CD4-positive, alpha-beta memory T cell (primary cell): ENCODE results near the gene DCAF15. TPM values are rescaled to one million over a fixed set of nuclear protein-coding genes. Genes with fewer than 3 reads are reported as not detected.

Experiments
- CTCF ChIA-PET: fragments of 350-600 bp; sonication (Branson Sonifier 250); formaldehyde crosslinking; loops from one replicate; lab custom pipeline; 2021; ENCODE audit warnings: inconsistent platforms; ENCODE audit not compliant: partially characterized antibody; lab: Charles Lee
- POLR2A ChIA-PET: fragments of 350-600 bp; sonication (Branson Sonifier 250); formaldehyde crosslinking; loops from one replicate; lab custom pipeline; 2021; ENCODE audit not compliant: partially characterized antibody; lab: Charles Lee
- DNase-seq, 5 donors: peaks; one replicate each; pipeline versions ENCODE4 v3.0.0 to v3.0.0-alpha.2; 2020 to 2022; ENCODE audit warnings: mixed read lengths in 1 of 5
- H3K27ac ChIP-seq: one replicate; pipeline ENCODE4 v1.7.0; 2013; ENCODE audit warnings: low read depth, low read length
- H3K27me3 ChIP-seq: 2 replicates; pipeline ENCODE4 v1.7.0; 2013; ENCODE audit warnings: mild to moderate bottlenecking, low read length, moderate library complexity; ENCODE audit not compliant: insufficient read depth
- H3K36me3 ChIP-seq: 2 replicates; pipeline ENCODE4 v1.7.0; 2013; ENCODE audit warnings: mild to moderate bottlenecking, low read length, moderate library complexity; ENCODE audit not compliant: insufficient read depth
- H3K4me1 ChIP-seq: 2 replicates; pipeline ENCODE4 v1.7.0; 2013; ENCODE audit warnings: mild to moderate bottlenecking, low read length, moderate library complexity; ENCODE audit not compliant: insufficient read depth
- H3K4me3 ChIP-seq, 2 donors: one replicate each; pipeline ENCODE4 v1.7.0; 2013; ENCODE audit warnings: low read length in 2 of 2, mild to moderate bottlenecking in 1 of 2
- H3K9me3 ChIP-seq, 2 donors: one replicate each; pipeline ENCODE4 v1.7.0; 2013; ENCODE audit warnings: low read length in 2 of 2, control low read depth in 1 of 2; ENCODE audit not compliant: control insufficient read depth in 1 of 2
- H3K27ac Mint-ChIP-seq, 7 donors: one replicate each; pipeline ENCODE4 v1.8.0; 2020 to 2021; ENCODE audit warnings: mixed read lengths in 7 of 7, mild to moderate bottlenecking in 6 of 7, inconsistent platforms in 3 of 7, moderate library complexity in 3 of 7
- H3K27me3 Mint-ChIP-seq, 2 donors: one replicate each; pipeline ENCODE4 v1.8.0; 2020 to 2021; ENCODE audit warnings: mixed read lengths in 2 of 2
- H3K36me3 Mint-ChIP-seq, 2 donors: one replicate each; pipeline ENCODE4 v1.8.0; 2020 to 2021; ENCODE audit warnings: mixed read lengths in 2 of 2, inconsistent platforms in 1 of 2, mild to moderate bottlenecking in 1 of 2
- H3K4me1 Mint-ChIP-seq, 4 donors: one replicate each; pipeline ENCODE4 v1.8.0; 2020 to 2021; ENCODE audit warnings: mixed read lengths in 4 of 4, mild to moderate bottlenecking in 1 of 4
- H3K4me3 Mint-ChIP-seq, 8 donors: one replicate each; pipeline ENCODE4 v1.8.0; 2020 to 2021; ENCODE audit warnings: mixed read lengths in 8 of 8, mild to moderate bottlenecking in 7 of 8, moderate library complexity in 6 of 8, inconsistent platforms in 3 of 8
- H3K9me3 Mint-ChIP-seq, 8 donors: one replicate each; pipeline ENCODE4 v1.8.0; 2020 to 2021; ENCODE audit warnings: mixed read lengths in 8 of 8, mild to moderate bottlenecking in 5 of 8, inconsistent platforms in 3 of 8, moderate library complexity in 1 of 8
- intact Hi-C: fragments of 100-400 bp; cut with micrococcal nuclease; formaldehyde crosslinking; loops from one replicate; pipeline ENCODE4 v1.15.1; 2023
- polyA plus RNA-seq, 2 donors: library from polyadenylated mRNA; unstranded; fragments of 300-500 nt; fragmentation: Illumina TruSeq; gene quantifications; one replicate each; pipeline ENCODE4 v1.2.3, GENCODE V29; 2021
- total RNA-seq, 2 experiments: library from RNA; stranded (reverse); gene quantifications; one replicate each; pipeline ENCODE4 v1.2.3, GENCODE V29; 2021

Gene DCAF15
- total and polyA plus RNA-seq, 4 experiments from 2014 or later = 4.9 to 96.7 (median 50.0) TPM

DNA sequence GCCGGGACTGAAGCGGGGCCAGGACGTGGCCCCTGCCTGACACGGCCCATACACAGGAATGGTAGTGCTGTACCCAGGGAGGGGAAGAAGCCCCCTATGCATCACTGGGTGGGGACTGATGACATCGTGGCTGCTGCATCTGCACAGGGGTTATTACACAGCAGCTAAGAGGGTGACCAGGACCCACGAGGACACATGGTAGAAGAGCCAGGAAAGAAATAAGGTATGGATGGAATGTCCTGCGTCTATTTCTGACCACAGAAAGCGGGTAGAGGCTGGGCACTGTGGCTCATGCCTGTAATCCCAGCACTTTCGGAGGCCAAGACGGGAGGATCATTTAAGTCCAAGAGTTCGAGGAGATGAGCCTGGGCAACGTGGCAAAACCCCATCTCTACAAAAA, 24.1 kb downstream of the DCAF15 start:
- Mint-ChIP-seq H3K4me3 (no peak overlapping the region), H3K27ac (peak overlapping the region in 2 of 7 donors; percentile 32 to 48), H3K9me3 (peaks cover 0 to 1% (median 0%) of the 10 kb centered on the region in 8 donors), H3K4me1 (peaks cover 6 to 31% (median 16%) of the 10 kb centered on the region in 4 donors), H3K27me3 (no peaks in the 10 kb centered on the region), H3K36me3 (peaks cover 10 to 34% of the 10 kb centered on the region in 2 donors)
- H3K4me3 ChIP-seq = no peak overlapping the region
- DNase-seq = no peak
- ChIA-PET POLR2A (interaction anchor here (1.5 to 4.1 kb wide), 2 partner anchors 10 to 29 kb away, joined by 8 to 22 read pairs; partner anchors contain the start of gene RFX1), CTCF (no interaction called here)
- H3K4me1 ChIP-seq = peaks cover 7% of the 10 kb centered on the region
- intact Hi-C loops = no loop called here
- no peaks in the 10 kb centered on the region for H3K9me3 ChIP-seq
- H3K27ac ChIP-seq = no peak overlapping the region
- no peaks in the 10 kb centered on the region for H3K27me3 ChIP-seq
- H3K36me3 ChIP-seq = no peaks in the 10 kb centered on the region

DNA sequence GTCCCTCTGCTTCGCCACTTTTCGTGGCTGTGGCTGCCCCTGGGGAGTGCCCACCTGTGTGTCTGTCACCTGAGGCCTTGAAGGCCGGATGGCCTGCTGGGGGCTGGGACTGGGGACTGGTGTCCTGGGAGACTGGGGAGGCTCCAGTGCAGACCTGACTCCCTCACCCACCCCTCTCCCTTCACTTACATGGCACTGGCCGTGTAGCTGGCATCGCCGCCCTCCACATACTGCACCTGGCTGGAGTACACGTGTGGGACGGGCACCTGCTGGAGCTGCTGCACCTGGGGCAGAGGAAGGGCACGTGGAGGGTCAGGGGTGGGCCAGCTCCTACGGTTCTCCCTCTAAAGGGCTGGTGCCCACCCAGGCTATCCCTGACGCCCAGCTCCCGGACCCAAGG, 25.5 kb downstream of the DCAF15 start:
- no peak overlapping the region for H3K27ac ChIP-seq
- intact Hi-C loops = no loop called here
- ChIA-PET POLR2A (interaction anchor here (0.5 to 4.1 kb wide), 5 partner anchors 8 to 54 kb away, joined by 3 to 22 read pairs (median 8); partner anchors contain the start of genes IL27RA and RFX1), CTCF (no interaction called here)
- no peak overlapping the region for H3K27ac Mint-ChIP-seq
- H3K9me3 Mint-ChIP-seq = peaks cover 0 to 1% (median 0%) of the 10 kb centered on the region in 8 donors
- H3K36me3 Mint-ChIP-seq = peaks cover 10 to 29% of the 10 kb centered on the region in 2 donors
- DNase-seq = no peak
- no peaks in the 10 kb centered on the region for H3K27me3 ChIP-seq
- peaks cover 21% of the 10 kb centered on the region for H3K4me1 ChIP-seq
- H3K4me3 ChIP-seq = no peak overlapping the region
- no peaks in the 10 kb centered on the region for H3K9me3 ChIP-seq
- no peaks in the 10 kb centered on the region for H3K27me3 Mint-ChIP-seq
- H3K36me3 ChIP-seq = no peaks in the 10 kb centered on the region
- no peak overlapping the region for H3K4me3 Mint-ChIP-seq
- peaks cover 8 to 45% (median 20%) of the 10 kb centered on the region in 4 donors for H3K4me1 Mint-ChIP-seq

DNA sequence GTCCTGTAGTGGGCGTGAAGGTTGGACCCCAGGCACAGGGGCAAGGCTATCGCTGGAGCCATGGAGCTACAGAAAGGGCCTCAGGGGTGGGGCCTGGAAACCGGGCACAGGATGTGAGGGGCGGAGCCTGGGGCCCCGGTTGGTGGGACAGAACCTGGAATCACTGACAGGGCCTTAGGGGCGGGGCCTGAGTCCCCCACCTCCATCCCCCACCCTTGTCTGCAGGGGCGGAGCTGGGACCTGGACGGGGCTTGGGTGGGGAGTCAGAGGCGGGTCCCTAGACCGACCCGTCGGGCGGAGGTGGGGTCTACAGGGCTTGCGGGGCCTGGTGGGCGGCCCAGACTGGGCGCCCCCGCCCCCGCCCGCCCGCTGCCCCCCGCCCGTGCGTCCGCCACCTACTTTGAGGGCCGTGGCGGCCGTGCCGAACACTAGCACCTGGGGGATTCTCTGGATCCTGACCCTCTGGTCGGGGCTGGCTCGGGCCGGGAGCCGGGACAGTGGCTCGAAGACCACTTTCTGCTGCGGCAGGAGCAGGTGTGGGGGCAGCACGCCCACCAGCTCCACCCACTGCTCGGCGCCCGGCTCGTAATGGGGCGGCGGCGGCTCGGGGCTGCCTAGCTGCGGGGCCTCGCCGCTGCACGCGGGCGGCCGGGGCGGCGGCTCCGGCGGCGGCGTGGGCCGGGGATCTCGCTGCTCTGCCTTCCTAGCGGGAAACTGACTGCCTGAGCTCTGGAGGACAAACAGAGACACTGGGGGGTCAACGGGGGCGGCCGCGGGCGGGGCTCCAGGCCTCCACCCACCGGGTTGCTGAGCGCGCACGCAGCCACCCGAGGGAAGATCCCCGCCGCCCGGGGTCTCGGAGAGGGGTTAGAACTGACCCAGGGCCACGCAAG, 26.3 kb downstream of the DCAF15 start:
- ChIA-PET CTCF (no interaction called here), POLR2A (interaction anchor here (0.5 to 4.1 kb wide), 8 partner anchors 9 to 53 kb away, joined by 3 to 22 read pairs (median 4); partner anchors contain the start of genes DCAF15, IL27RA and RFX1)
- Mint-ChIP-seq H3K4me3 (peak overlapping the region in 1 of 8 donors; percentile 50), H3K4me1 (peaks cover 14 to 53% (median 26%) of the 10 kb centered on the region in 4 donors), H3K36me3 (peaks cover 10 to 25% of the 10 kb centered on the region in 2 donors), H3K27me3 (no peaks in the 10 kb centered on the region), H3K9me3 (peaks cover 0 to 1% (median 0%) of the 10 kb centered on the region in 8 donors), H3K27ac (no peak overlapping the region)
- intact Hi-C loops = no loop called here
- DNase-seq = no peak
- no peaks in the 10 kb centered on the region for H3K9me3 ChIP-seq
- no peaks in the 10 kb centered on the region for H3K36me3 ChIP-seq
- H3K27me3 ChIP-seq = no peaks in the 10 kb centered on the region
- H3K27ac ChIP-seq = no peak overlapping the region
- H3K4me1 ChIP-seq = peaks cover 29% of the 10 kb centered on the region
- H3K4me3 ChIP-seq = no peak overlapping the region

DNA sequence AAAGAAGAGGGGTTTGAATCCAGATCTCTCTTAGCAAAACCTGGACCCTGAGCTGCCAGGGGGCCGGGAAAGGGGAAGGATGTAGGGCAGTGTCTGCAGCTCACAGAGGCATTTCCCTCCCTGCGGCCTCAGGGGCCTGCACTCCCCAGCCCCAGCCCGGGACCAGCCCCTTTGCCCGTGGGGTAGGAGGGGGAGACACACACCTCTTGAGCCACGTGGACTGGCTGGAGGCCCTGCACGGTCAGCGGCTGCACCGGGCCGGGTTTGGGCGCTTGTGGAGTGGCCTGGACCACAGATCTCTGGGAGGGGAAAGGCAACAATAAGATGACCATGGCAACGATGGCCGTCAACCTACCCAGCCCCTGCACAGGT, 26.9 kb downstream of the DCAF15 start:
- POLR2A ChIA-PET = interaction anchor here (0.9 to 4.1 kb wide), 6 partner anchors 15 to 52 kb away, joined by 3 to 22 read pairs (median 5); partner anchors contain the start of genes DCAF15, IL27RA and RFX1
- no peaks in the 10 kb centered on the region for H3K27me3 ChIP-seq
- peaks cover 6 to 21% of the 10 kb centered on the region in 2 donors for H3K36me3 Mint-ChIP-seq
- H3K4me1 ChIP-seq = peaks cover 27% of the 10 kb centered on the region
- no peaks in the 10 kb centered on the region for H3K27me3 Mint-ChIP-seq
- no peak overlapping the region for H3K27ac Mint-ChIP-seq
- H3K4me3 Mint-ChIP-seq = no peak overlapping the region
- no peak overlapping the region for H3K4me3 ChIP-seq
- H3K4me1 Mint-ChIP-seq = peaks cover 11 to 52% (median 26%) of the 10 kb centered on the region in 4 donors
- no peak for DNase-seq
- no peaks in the 10 kb centered on the region for H3K9me3 ChIP-seq
- H3K36me3 ChIP-seq = no peaks in the 10 kb centered on the region
- intact Hi-C loops = no loop called here
- peaks cover 0 to 1% (median 0%) of the 10 kb centered on the region in 8 donors for H3K9me3 Mint-ChIP-seq
- CTCF ChIA-PET = no interaction called here
- no peak overlapping the region for H3K27ac ChIP-seq

DNA sequence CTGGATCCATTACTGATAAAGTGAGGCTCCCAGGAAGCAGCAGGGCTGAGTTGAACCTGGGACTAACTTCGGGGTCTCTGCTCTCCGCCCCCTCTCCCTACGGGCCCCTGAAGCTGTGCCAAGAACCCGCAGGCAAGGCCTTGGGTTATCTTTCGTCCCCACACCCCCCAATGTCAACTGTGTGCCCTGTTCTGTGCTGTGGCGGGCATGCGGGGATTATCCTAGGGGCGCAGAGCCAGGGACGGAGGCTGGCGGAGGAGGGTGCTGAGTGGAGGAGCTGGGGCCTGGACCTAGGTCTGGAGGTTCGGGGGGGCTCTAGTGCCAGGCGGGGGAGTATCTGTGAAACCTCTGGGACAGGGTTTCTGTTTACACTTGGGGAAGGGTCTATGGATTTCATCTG, 27.4 kb downstream of the DCAF15 start:
- Mint-ChIP-seq H3K9me3 (peaks cover 0 to 1% (median 0%) of the 10 kb centered on the region in 8 donors), H3K4me1 (peaks cover 9 to 53% (median 27%) of the 10 kb centered on the region in 4 donors), H3K27ac (peak overlapping the region in 2 of 7 donors; percentile 9 to 29), H3K36me3 (peaks cover 5 to 18% of the 10 kb centered on the region in 2 donors), H3K27me3 (no peaks in the 10 kb centered on the region), H3K4me3 (peak overlapping the region in 2 of 8 donors; percentile 13 to 35)
- Histone ChIP-seq H3K9me3 (no peaks in the 10 kb centered on the region), H3K27ac (no peak overlapping the region), H3K4me1 (peaks cover 31% of the 10 kb centered on the region), H3K36me3 (no peaks in the 10 kb centered on the region), H3K27me3 (no peaks in the 10 kb centered on the region), H3K4me3 (no peak overlapping the region)
- DNase-seq = no peak
- ChIA-PET CTCF (no interaction called here), POLR2A (interaction anchor here (2.2 to 4.1 kb wide), 2 partner anchors 26 to 52 kb away, joined by 13 to 22 read pairs; partner anchors contain the start of genes IL27RA and RFX1)
- intact Hi-C loops = no loop called here

DNA sequence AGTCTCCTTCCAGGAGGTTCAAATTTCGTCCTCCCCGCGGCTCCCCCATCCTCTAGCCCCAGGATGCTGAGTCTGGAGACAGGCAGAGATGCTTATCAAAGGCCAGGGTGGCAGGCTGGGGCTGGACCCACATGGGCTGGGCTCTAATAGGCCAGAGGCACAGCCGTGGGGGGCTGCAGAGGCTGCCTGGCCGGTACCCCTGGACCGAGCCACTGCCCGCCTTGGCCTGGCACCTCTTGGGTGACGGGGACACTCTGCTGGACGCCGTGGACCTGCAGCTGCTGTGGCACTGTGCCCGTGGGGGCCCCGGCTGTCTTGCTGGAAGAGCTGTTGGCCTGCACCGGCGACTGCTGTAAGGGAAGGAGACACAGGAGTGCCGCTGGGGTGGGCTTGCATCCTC, 28.0 kb downstream of the DCAF15 start:
- no peaks in the 10 kb centered on the region for H3K9me3 ChIP-seq
- Mint-ChIP-seq H3K9me3 (peaks cover 0 to 1% (median 0%) of the 10 kb centered on the region in 8 donors), H3K27ac (no peak overlapping the region), H3K27me3 (no peaks in the 10 kb centered on the region), H3K36me3 (peaks cover 5 to 15% of the 10 kb centered on the region in 2 donors), H3K4me3 (no peak overlapping the region), H3K4me1 (peaks cover 11 to 59% (median 32%) of the 10 kb centered on the region in 4 donors)
- no peak overlapping the region for H3K27ac ChIP-seq
- H3K27me3 ChIP-seq = no peaks in the 10 kb centered on the region
- DNase-seq = no peak
- POLR2A ChIA-PET = interaction anchor here (10.0 kb wide), 1 partner anchor 52 kb away, joined by 117 read pairs; the partner anchor contains the start of gene IL27RA
- no peaks in the 10 kb centered on the region for H3K36me3 ChIP-seq
- H3K4me1 ChIP-seq = peaks cover 37% of the 10 kb centered on the region
- intact Hi-C loops = no loop called here
- H3K4me3 ChIP-seq = no peak overlapping the region
- CTCF ChIA-PET = no interaction called here

DNA sequence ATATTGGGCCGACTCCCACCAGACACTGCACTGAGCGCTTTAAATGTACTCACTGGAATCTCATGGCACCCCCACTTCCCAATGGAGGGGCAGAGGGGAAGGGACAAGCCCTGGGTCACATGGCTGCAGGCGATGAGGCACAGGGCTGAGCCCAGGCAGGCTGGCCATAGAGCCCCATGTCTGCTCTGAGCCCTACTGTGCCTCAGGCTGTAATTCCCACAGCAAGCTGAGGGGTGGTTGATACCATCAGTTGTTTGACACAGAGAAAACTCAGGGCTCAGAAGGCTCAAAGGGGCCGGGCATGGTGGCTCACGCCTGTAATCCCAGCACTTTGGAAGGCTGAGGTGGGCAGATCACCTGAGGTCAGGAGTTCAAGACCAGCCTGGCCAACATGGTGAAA, 28.7 kb downstream of the DCAF15 start:
- Histone ChIP-seq H3K4me3 (no peak overlapping the region), H3K36me3 (no peaks in the 10 kb centered on the region), H3K4me1 (peaks cover 44% of the 10 kb centered on the region), H3K27ac (no peak overlapping the region), H3K9me3 (no peaks in the 10 kb centered on the region), H3K27me3 (no peaks in the 10 kb centered on the region)
- H3K27ac Mint-ChIP-seq = peak overlapping the region in 3 of 7 donors; percentile 36 to 98 (median 78)
- peaks cover 13 to 59% (median 34%) of the 10 kb centered on the region in 4 donors for H3K4me1 Mint-ChIP-seq
- H3K9me3 Mint-ChIP-seq = peaks cover 0 to 1% (median 0%) of the 10 kb centered on the region in 8 donors
- POLR2A ChIA-PET = interaction anchor here (0.8 to 10.0 kb wide), 3 partner anchors 19 to 51 kb away, joined by 3 to 117 read pairs (median 3); partner anchors contain the start of gene IL27RA
- intact Hi-C loops = no loop called here
- DNase-seq = no peak
- H3K4me3 Mint-ChIP-seq = peak overlapping the region in 1 of 8 donors; percentile 30
- CTCF ChIA-PET = no interaction called here
- H3K36me3 Mint-ChIP-seq = peaks cover 0 to 8% of the 10 kb centered on the region in 2 donors
- no peaks in the 10 kb centered on the region for H3K27me3 Mint-ChIP-seq
